HEK293 (cell line): ENCODE data around the gene SH3RF3.

ENCODE experiments used
- CTCF ChIA-PET: fragments of 350-600 bp; formaldehyde crosslinking; extraction: SDS; loops from one replicate; lab custom pipeline; 2021; ENCODE audit warnings: antibody characterized with exemption; lab: Yijun Ruan, JAX
- POLR2A ChIA-PET: fragments of 300-600 bp; formaldehyde crosslinking; extraction: SDS; loops from one replicate; lab custom pipeline; 2020; ENCODE audit warnings: antibody characterized with exemption, inconsistent platforms; lab: Yijun Ruan, JAX
- H3K27ac ChIP-seq: fragments of 200-500 bp; sonication (Bioruptor generic); 2 replicates; pipeline ENCODE4 v1.5.1; 2014; ENCODE audit warnings: low read depth, low read length, control low read depth, inconsistent platforms; ENCODE audit errors: extremely low read depth
- H3K36me3 ChIP-seq, 2 experiments: fragments of 200-500 bp in 1 of 2; sonication (Bioruptor generic) in 1 of 2; 1 replicate in 1 of 2; 2 replicates in 1 of 2; pipeline ENCODE4 v1.5.1; 2014 to 2017; ENCODE audit warnings: inconsistent platforms in 2 of 2, low read length in 2 of 2; ENCODE audit not compliant: control insufficient read depth in 2 of 2, insufficient read depth in 1 of 2
- H3K4me1 ChIP-seq: fragments of 200-500 bp; sonication (Bioruptor generic); 2 replicates; pipeline ENCODE4 v1.5.1; 2014; ENCODE audit warnings: mild to moderate bottlenecking, low read length, inconsistent platforms; ENCODE audit not compliant: control insufficient read depth, insufficient read depth
- H3K4me3 ChIP-seq: 2 replicates; pipeline ENCODE4 v1.5.1; 2011; ENCODE audit warnings: low read depth, mild to moderate bottlenecking, control low read depth, low read length, moderate library complexity
- H3K9me3 ChIP-seq: fragments of 200-500 bp; sonication (Bioruptor generic); 2 replicates; pipeline ENCODE4 v1.5.1; 2014; ENCODE audit warnings: low read depth, low read length, inconsistent platforms; ENCODE audit not compliant: control insufficient read depth, insufficient read depth
- BCL6B ChIP-seq: fragments of 450-650 bp; formaldehyde crosslinking; IDR thresholded peaks from 2 replicates; pipeline ENCODE4 v1.5.1; 2017; ENCODE audit warnings: missing biosample characterization, missing genetic modification characterization
- CTCF ChIP-seq: fragments of 450-650 bp; formaldehyde crosslinking; IDR thresholded peaks from 2 replicates; pipeline ENCODE4 v1.5.1; 2016; ENCODE audit warnings: missing biosample characterization, missing genetic modification characterization
- GFI1B ChIP-seq: fragments of 450-650 bp; formaldehyde crosslinking; IDR thresholded peaks from 2 replicates; pipeline ENCODE4 v1.5.1; 2016; ENCODE audit warnings: missing biosample characterization, missing genetic modification characterization
- GLIS1 ChIP-seq: fragments of 450-650 bp; formaldehyde crosslinking; IDR thresholded peaks from 2 replicates; pipeline ENCODE4 v1.5.1; 2016; ENCODE audit warnings: missing biosample characterization, missing genetic modification characterization
- IKZF3 ChIP-seq: fragments of 450-650 bp; IDR thresholded peaks from 2 replicates; pipeline ENCODE4 v1.5.0; 2018; ENCODE audit warnings: missing biosample characterization, mild to moderate bottlenecking, missing genetic modification characterization, moderate library complexity
- KLF17 ChIP-seq: fragments of 450-650 bp; formaldehyde crosslinking; IDR thresholded peaks from 2 replicates; pipeline ENCODE4 v1.5.1; 2016; ENCODE audit warnings: missing biosample characterization, missing genetic modification characterization
- OVOL3 ChIP-seq: fragments of 450-650 bp; formaldehyde crosslinking; IDR thresholded peaks from 2 replicates; pipeline ENCODE4 v1.5.1; 2016; ENCODE audit warnings: missing biosample characterization, missing genetic modification characterization
- PRDM6 ChIP-seq: fragments of 450-650 bp; formaldehyde crosslinking; IDR thresholded peaks from 2 replicates; pipeline ENCODE4 v1.5.1; 2017; ENCODE audit warnings: missing biosample characterization, missing genetic modification characterization
- TRIM28 ChIP-seq: IDR thresholded peaks from 2 replicates; pipeline ENCODE4 v1.6.1; 2011; ENCODE audit warnings: low read length, control low read depth, borderline replicate concordance
- ZNF157 ChIP-seq: fragments of 450-650 bp; formaldehyde crosslinking; IDR thresholded peaks from 2 replicates; pipeline ENCODE4 v1.5.1; 2016; ENCODE audit warnings: missing biosample characterization, missing genetic modification characterization
- ZNF175 ChIP-seq: fragments of 450-650 bp; formaldehyde crosslinking; IDR thresholded peaks from 2 replicates; pipeline ENCODE4 v1.5.1; 2016; ENCODE audit warnings: missing biosample characterization, missing genetic modification characterization
- ZNF2 ChIP-seq: fragments of 450-650 bp; formaldehyde crosslinking; IDR thresholded peaks from 2 replicates; pipeline ENCODE4 v1.5.1; 2016; ENCODE audit warnings: missing biosample characterization, missing genetic modification characterization
- ZNF26 ChIP-seq: fragments of 450-650 bp; formaldehyde crosslinking; IDR thresholded peaks from 2 replicates; pipeline ENCODE4 v1.5.1; 2016; ENCODE audit warnings: missing biosample characterization, missing genetic modification characterization
- ZNF280D ChIP-seq: fragments of 450-650 bp; formaldehyde crosslinking; IDR thresholded peaks from 2 replicates; pipeline ENCODE4 v1.5.1; 2016; ENCODE audit warnings: missing biosample characterization, missing genetic modification characterization
- ZNF37A ChIP-seq: fragments of 450-650 bp; IDR thresholded peaks from 2 replicates; pipeline ENCODE4 v1.5.1; 2018; ENCODE audit warnings: missing biosample characterization, missing genetic modification characterization
- ZNF560 ChIP-seq: fragments of 450-650 bp; formaldehyde crosslinking; IDR thresholded peaks from 2 replicates; pipeline ENCODE4 v1.5.1; 2017; ENCODE audit warnings: missing biosample characterization, missing genetic modification characterization, borderline replicate concordance
- ZNF571 ChIP-seq: fragments of 450-650 bp; formaldehyde crosslinking; IDR thresholded peaks from 2 replicates; pipeline ENCODE4 v1.5.0; 2017; ENCODE audit warnings: missing biosample characterization, missing genetic modification characterization
- ZNF639 ChIP-seq: fragments of 450-650 bp; formaldehyde crosslinking; IDR thresholded peaks from 2 replicates; pipeline ENCODE4 v1.5.1; 2016; ENCODE audit warnings: missing biosample characterization, missing genetic modification characterization
- ZNF692 ChIP-seq: fragments of 450-650 bp; formaldehyde crosslinking; IDR thresholded peaks from 2 replicates; pipeline ENCODE4 v1.5.1; 2016; ENCODE audit warnings: missing biosample characterization, missing genetic modification characterization
- ZNF777 ChIP-seq: fragments of 450-650 bp; formaldehyde crosslinking; IDR thresholded peaks from 2 replicates; pipeline ENCODE4 v1.5.1; 2017; ENCODE audit warnings: missing biosample characterization, missing genetic modification characterization, borderline replicate concordance

SH3RF3 gene

GRCh38 chr2:109419960-109420370 is 291.0 kb downstream of the SH3RF3 start:
- H3K27ac ChIP-seq, result no peak overlapping the region
- H3K36me3 ChIP-seq, result peaks cover 0 to 12% of the 10 kb centered on the region in 2 experiments; a peak in 1 of 3 replicates
- CTCF ChIA-PET, result no interaction called here
- no peaks in the 10 kb centered on the region for H3K4me1 ChIP-seq
- H3K4me3 ChIP-seq, result no peak overlapping the region
- TF ChIP-seq GLIS1 (tag by site-specific recombination), result no peak
- TF ChIP-seq ZNF175 (tag by site-specific recombination), result no peak
- no peak for TF ChIP-seq ZNF560 (tag by site-specific recombination)
- no peak for TF ChIP-seq IKZF3 (tag by site-specific recombination)
- no peaks in the 10 kb centered on the region for H3K9me3 ChIP-seq
- POLR2A ChIA-PET, result no interaction called here

GRCh38 chr2:109421101-109421500 is 292.1 kb downstream of the SH3RF3 start:
- TF ChIP-seq KLF17, result no peak
- TF ChIP-seq BCL6B, result no peak
- no peak for TF ChIP-seq ZNF26 (tag by site-specific recombination)
- TF ChIP-seq ZNF777 (tag by site-specific recombination), result no peak
- no peak for TF ChIP-seq ZNF571 (tag by site-specific recombination)
- no peak for TF ChIP-seq ZNF157 (tag by site-specific recombination)
- no peak for TF ChIP-seq ZNF37A (tag by site-specific recombination)
- TF ChIP-seq ZNF692 (tag by site-specific recombination), result no peak
- TF ChIP-seq ZNF639 (tag by site-specific recombination), result no peak
- no peak for TF ChIP-seq CTCF
- no peak for TF ChIP-seq ZNF2
- TF ChIP-seq PRDM6, result no peak
- no peak for TF ChIP-seq GFI1B
- no peak for TF ChIP-seq ZNF280D (tag by site-specific recombination)
- no peak for TF ChIP-seq OVOL3 (tag by site-specific recombination)
- no peak for TF ChIP-seq TRIM28
- TF ChIP-seq, all 188 proteins: peak for 0
- H3K27ac ChIP-seq, result no peak overlapping the region
- H3K4me1 ChIP-seq, result no peaks in the 10 kb centered on the region

More at GRCh38 chr2:109421101-109421500, 292.1 kb downstream of the SH3RF3 start:
- Histone ChIP-seq H3K9me3 (no peaks in the 10 kb centered on the region), H3K4me3 (no peak overlapping the region), H3K36me3 (peaks cover 0 to 12% of the 10 kb centered on the region in 2 experiments; a peak in 1 of 3 replicates)
- CTCF ChIA-PET, result no interaction called here
- POLR2A ChIA-PET, result no interaction called here
